Activated CD8-positive, alpha-beta T cell treated with anti-CD3 and anti-CD28 coated beads for 36 hours (primary cell): Measurements from ENCODE around the gene MKNK2. TPM values are rescaled to one million over a fixed set of nuclear protein-coding genes. Genes with fewer than 3 reads are reported as not detected.

ENCODE experiments used
- ATAC-seq: fragments of 200-7000 bp; cut with Tn5 transposase; one replicate; pipeline ENCODE4 v1.10.0; 2021; ENCODE audit warnings: mild to moderate bottlenecking, moderate library complexity
- CTCF ChIA-PET: fragments of 350-600 bp; sonication (Branson Sonifier 250); formaldehyde crosslinking; loops from one replicate; lab custom pipeline; 2021; ENCODE audit warnings: antibody characterized with exemption; lab: Charles Lee
- POLR2A ChIA-PET: fragments of 350-600 bp; sonication (Branson Sonifier 250); formaldehyde crosslinking; loops from one replicate; lab custom pipeline; 2021; ENCODE audit warnings: antibody characterized with exemption; lab: Charles Lee
- DNase-seq: peaks from one replicate; pipeline ENCODE4 v3.0.0-alpha.2; 2020
- H3K27ac Mint-ChIP-seq: one replicate; pipeline ENCODE4 v1.8.0; 2021; ENCODE audit warnings: mild to moderate bottlenecking, mixed read lengths
- H3K27me3 Mint-ChIP-seq: one replicate; pipeline ENCODE4 v1.8.0; 2021; ENCODE audit warnings: mixed read lengths
- H3K36me3 Mint-ChIP-seq: one replicate; pipeline ENCODE4 v1.8.0; 2021; ENCODE audit warnings: low read depth, mixed read lengths
- H3K4me1 Mint-ChIP-seq: one replicate; pipeline ENCODE4 v1.8.0; 2021; ENCODE audit warnings: low read depth, mixed read lengths
- H3K4me3 Mint-ChIP-seq: one replicate; pipeline ENCODE4 v1.8.0; 2021; ENCODE audit warnings: mild to moderate bottlenecking, moderate library complexity, mixed read lengths
- H3K9me3 Mint-ChIP-seq: one replicate; pipeline ENCODE4 v1.8.0; 2021; ENCODE audit warnings: mixed read lengths
- CTCF ChIP-seq: fragments of 200-600 bp; IDR thresholded peaks from one replicate; pipeline ENCODE4 v1.8.0; 2022; ENCODE audit warnings: antibody characterized with exemption, mild to moderate bottlenecking
- intact Hi-C: fragments of 100-400 bp; cut with micrococcal nuclease; formaldehyde crosslinking; loops from one replicate; pipeline ENCODE4 v1.10.0; 2022
- total RNA-seq, 2 experiments: library from RNA; stranded (reverse); gene quantifications; one replicate each; pipeline ENCODE4 v1.2.3, GENCODE V29; 2021

Gene MKNK2
- total RNA-seq, 2 experiments from 2014 or later, result 323 to 327 TPM

DNA sequence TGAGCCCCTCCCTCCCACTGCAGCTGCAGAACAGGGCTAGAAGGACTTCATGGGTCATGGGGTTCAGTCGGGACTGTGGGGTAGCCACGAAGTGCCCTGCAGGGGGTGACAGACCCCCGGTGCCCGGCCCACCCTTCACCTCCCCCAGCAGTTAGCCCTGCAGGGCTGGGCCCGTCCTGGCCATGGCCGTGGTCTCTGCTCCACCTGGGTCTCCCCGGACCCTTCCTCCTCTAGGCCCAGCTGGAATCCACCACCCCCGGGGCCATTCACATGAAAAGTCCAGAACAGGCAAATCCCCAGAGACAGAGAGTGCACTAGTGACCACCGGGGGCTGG is 17.3 kb downstream of the MKNK2 start:
- DNase-seq (no peak), ATAC-seq (no peak)
- TF ChIP-seq CTCF, result no peak
- Mint-ChIP-seq H3K9me3 (peaks cover 5% of the 10 kb centered on the region), H3K36me3 (peaks cover under 1% of the 10 kb centered on the region), H3K4me3 (no peak overlapping the region), H3K27me3 (no peaks in the 10 kb centered on the region), H3K27ac (no peak overlapping the region), H3K4me1 (peaks cover 23% of the 10 kb centered on the region)
- POLR2A ChIA-PET, result interaction anchor here (1.0 to 3.0 kb wide), 3 partner anchors 8 to 60 kb away, joined by 3 to 25 read pairs (median 3); no protein-coding TSS in a partner anchor
- CTCF ChIA-PET, result interaction anchor here (2.5 kb wide), 1 partner anchor 14 kb away, joined by 14 read pairs; no protein-coding TSS in a partner anchor
- intact Hi-C loops, result no loop called here

DNA sequence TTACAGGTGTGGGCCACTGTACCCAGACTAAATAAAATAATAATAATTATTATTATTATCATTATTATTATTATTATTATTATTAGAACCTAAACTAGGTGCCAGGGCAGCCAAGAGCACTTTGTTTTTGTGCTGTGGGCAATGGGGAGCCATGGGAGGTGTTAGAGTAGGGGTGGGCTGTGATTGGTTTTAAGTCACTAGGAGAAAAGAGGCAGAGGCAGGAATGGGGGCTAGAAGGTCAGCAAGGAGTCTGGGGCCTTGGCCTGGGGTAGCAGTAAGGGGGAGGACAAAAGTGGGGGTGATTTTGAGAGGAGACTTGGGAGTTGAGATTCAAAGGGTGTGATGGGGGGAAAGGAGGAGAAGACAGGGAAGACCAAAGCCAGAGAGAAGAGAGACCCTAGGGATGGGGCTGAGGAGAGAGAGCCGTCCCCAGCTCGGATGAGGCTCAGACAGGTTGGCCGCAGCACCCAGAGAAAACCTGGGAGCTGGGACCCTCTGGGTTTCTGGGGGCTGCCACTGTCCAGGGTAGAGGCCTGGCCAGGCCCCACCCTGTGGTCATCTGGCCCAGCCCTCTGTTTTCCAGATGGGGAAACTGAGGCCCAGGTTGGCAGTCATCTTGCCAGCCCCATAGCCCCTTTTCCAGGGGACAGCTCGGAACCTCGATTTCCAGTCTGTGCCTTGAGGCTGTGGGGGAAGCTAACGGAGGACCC is 17.8 kb downstream of the MKNK2 start:
- Mint-ChIP-seq H3K9me3 (peaks cover 5% of the 10 kb centered on the region), H3K36me3 (no peaks in the 10 kb centered on the region), H3K27me3 (no peaks in the 10 kb centered on the region), H3K27ac (peak overlapping the region; percentile 7), H3K4me3 (no peak overlapping the region), H3K4me1 (peaks cover 25% of the 10 kb centered on the region)
- ChIA-PET POLR2A (interaction anchor here (1.0 to 3.0 kb wide), 2 partner anchors 8 to 60 kb away, joined by 3 to 25 read pairs; no protein-coding TSS in a partner anchor), CTCF (interaction anchor here (0.8 to 2.5 kb wide), 4 partner anchors 9 to 37 kb away, joined by 3 to 14 read pairs (median 6); no protein-coding TSS in a partner anchor)
- intact Hi-C loops, result no loop called here
- DNase-seq (no peak), ATAC-seq (no peak)
- TF ChIP-seq CTCF, result no peak

DNA sequence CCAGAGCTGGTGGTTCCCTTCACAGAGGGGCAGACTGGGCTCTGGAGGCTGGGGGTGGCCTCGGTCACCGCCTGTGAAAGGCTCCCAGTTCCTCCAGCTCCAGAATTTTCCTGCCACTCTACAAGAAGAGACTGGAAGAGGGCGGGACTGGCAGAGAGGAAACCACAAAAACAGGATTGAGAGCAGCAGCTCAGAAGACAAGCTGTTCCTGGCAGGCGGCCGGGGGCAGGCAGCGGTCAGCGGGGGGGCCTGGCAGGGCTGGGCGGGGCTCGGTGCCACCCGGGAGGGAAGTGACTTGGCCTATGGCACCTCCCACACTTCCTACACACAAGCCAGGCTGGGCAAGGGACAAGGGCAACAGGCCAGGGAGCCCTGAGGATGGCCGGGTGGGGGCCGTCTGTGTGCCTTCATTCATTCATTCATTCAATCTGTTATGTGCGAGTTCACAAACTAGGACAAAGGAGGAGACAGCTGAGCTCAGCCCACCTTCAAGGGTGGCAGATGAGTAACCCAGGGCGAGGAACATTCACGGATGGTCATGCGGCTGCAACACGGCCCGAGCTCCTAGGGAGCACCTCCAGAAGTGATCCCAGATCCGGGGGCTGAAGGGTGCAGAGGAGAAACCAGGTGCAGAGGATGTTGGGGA is 18.6 kb downstream of the MKNK2 start:
- H3K27ac Mint-ChIP-seq, result peak overlapping the region; percentile 80
- TF ChIP-seq CTCF, result no peak
- CTCF ChIA-PET, result interaction anchor here (0.7 to 2.0 kb wide), 5 partner anchors 10 to 51 kb away, joined by 3 to 9 read pairs (median 3); no protein-coding TSS in a partner anchor
- intact Hi-C loops, result no loop called here
- DNase-seq, result peak; percentile 63
- peaks cover 25% of the 10 kb centered on the region for H3K4me1 Mint-ChIP-seq
- H3K36me3 Mint-ChIP-seq, result no peaks in the 10 kb centered on the region
- H3K27me3 Mint-ChIP-seq, result no peaks in the 10 kb centered on the region
- POLR2A ChIA-PET, result interaction anchor here (0.6 to 3.0 kb wide), 11 partner anchors 9 to 145 kb away, joined by 3 to 25 read pairs (median 3); partner anchors contain the start of gene MKNK2
- H3K4me3 Mint-ChIP-seq, result peak overlapping the region; percentile 65
- ATAC-seq, result peak; percentile 40
- H3K9me3 Mint-ChIP-seq, result peaks cover 5% of the 10 kb centered on the region

GRCh38 chr19:2027361-2027760 is 23.7 kb downstream of the MKNK2 start:
- peaks cover 3% of the 10 kb centered on the region for H3K9me3 Mint-ChIP-seq
- no peaks in the 10 kb centered on the region for H3K27me3 Mint-ChIP-seq
- TF ChIP-seq CTCF, result no peak
- intact Hi-C loops, result no loop called here
- peaks cover 13% of the 10 kb centered on the region for H3K4me1 Mint-ChIP-seq
- peaks cover 1% of the 10 kb centered on the region for H3K36me3 Mint-ChIP-seq
- ChIA-PET POLR2A (no interaction called here), CTCF (interaction anchor here (2.5 kb wide), 1 partner anchor 42 kb away, joined by 9 read pairs; no protein-coding TSS in a partner anchor)
- ATAC-seq (no peak), DNase-seq (no peak)
- no peak overlapping the region for H3K4me3 Mint-ChIP-seq
- H3K27ac Mint-ChIP-seq, result no peak overlapping the region

GRCh38 chr19:2026770-2027169 is 24.3 kb downstream of the MKNK2 start:
- no peak for DNase-seq
- POLR2A ChIA-PET, result no interaction called here
- ATAC-seq, result no peak
- no peak for TF ChIP-seq CTCF
- Mint-ChIP-seq H3K27me3 (no peaks in the 10 kb centered on the region), H3K27ac (no peak overlapping the region), H3K36me3 (peaks cover 1% of the 10 kb centered on the region), H3K4me1 (peaks cover 7% of the 10 kb centered on the region), H3K4me3 (no peak overlapping the region), H3K9me3 (peaks cover 3% of the 10 kb centered on the region)
- CTCF ChIA-PET, result no interaction called here
- intact Hi-C loops, result no loop called here
